ENCODE measurements around the gene SPHK1.

SPHK1 gene

DNA sequence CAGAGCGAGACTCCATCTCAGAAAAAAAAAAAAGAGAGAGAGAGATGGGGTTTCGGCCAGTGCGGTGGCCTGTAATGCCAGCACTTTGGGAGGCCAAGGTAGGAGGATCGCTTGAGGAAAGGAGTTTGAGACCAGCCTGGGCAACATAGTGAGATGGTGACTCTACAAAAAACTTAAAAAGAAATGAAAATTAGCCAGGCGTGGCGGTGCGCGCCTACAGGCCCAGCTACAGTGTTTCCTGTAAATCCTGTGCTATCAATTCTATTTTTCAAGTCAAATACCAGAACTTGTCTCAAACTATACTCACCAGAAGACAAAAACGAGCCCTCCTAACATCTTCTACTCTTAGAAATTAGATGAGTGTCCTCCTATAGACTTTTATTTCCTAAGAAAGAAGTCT is 49.3 kb downstream of the SPHK1 start:
- DNase-seq (ENCODE audit: low spot score), result no peak

DNA sequence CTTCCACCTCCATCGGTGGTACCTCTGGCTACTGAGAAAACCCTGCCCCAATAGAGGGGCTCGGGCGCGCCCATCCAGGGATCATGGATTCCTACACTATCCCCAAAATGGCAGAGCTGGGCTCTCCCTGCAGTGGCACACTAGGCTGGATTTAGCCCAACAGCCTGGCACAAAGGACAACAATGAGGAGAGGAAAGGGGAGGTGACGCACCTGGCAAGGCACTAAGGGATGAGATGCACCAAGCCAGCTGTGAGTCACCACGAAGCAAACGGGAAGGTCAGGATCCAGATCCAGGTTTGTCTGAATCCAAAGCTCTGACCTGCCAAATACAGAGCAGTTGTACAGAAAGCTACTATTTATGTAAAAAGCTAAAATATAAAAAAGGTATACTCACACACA is 50.5 kb downstream of the SPHK1 start:
- DNase-seq (ENCODE audit: low spot score), result no peak

DNA sequence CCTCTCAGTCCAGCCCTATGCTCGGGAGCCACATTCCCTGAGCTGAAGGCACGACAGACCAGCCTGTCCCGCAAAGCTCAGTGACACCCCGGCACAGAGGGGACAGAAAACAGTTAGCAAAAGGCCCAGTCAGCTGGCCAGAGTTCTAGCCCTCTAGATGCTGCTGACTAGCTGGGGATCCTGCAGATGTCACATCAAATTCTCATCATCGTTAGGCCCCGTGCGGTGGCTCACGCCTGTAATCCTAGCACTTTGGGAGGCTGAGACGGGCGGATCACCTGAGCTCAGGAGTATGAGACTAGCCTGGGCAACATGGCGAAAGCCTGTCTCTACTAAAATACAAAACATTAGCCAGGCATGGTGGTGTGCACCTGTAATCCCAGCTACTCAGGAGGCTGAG is 51.3 kb downstream of the SPHK1 start:
- no peak for DNase-seq (ENCODE audit: low spot score)

Measured in ecto neural progenitor cell (in vitro differentiated cells).